Kidney (tissue), 14 donors: ENCODE measurements around the gene RAB36. TPM values are rescaled to one million over a fixed set of nuclear protein-coding genes. Genes with fewer than 3 reads are reported as not detected.

Source experiments
- DNase-seq, 5 donors: peaks; one replicate each; pipeline ENCODE4 v3.0.0-alpha.2; 2013 to 2020
- FAIRE-seq: peaks from 2 replicates; lab custom pipeline; 2012; peaks lifted over from hg19 to GRCh38; lab: Jason Lieb, UNC
- H3K27ac ChIP-seq, 2 donors: one replicate each; pipeline ENCODE4 v1.7.0; 2013; ENCODE audit warnings: low read depth in 2 of 2, low read length in 2 of 2, inconsistent platforms in 1 of 2
- H3K27me3 ChIP-seq: one replicate; pipeline ENCODE4 v1.7.1; 2013; ENCODE audit warnings: low read length, inconsistent platforms; ENCODE audit not compliant: control insufficient read depth, insufficient read depth
- H3K36me3 ChIP-seq, 3 donors: one replicate each; pipeline versions ENCODE4 v1.7.0 to v1.7.1; 2013; ENCODE audit warnings: low read length in 3 of 3, control low read depth in 1 of 3, inconsistent platforms in 1 of 3; ENCODE audit not compliant: insufficient read depth in 3 of 3, control insufficient read depth in 2 of 3
- H3K4me1 ChIP-seq, 3 donors: one replicate each; pipeline versions ENCODE4 v1.7.0 to v1.7.1; 2013; ENCODE audit warnings: low read length in 3 of 3, inconsistent platforms in 1 of 3, low read depth in 1 of 3; ENCODE audit not compliant: control insufficient read depth in 2 of 3, insufficient read depth in 2 of 3
- H3K4me3 ChIP-seq, 3 donors: one replicate each; pipeline versions ENCODE4 v1.7.0 to v1.8.1; 2013; ENCODE audit warnings: low read length in 3 of 3, control low read depth in 1 of 3, inconsistent platforms in 1 of 3
- H3K9ac ChIP-seq, 3 donors: one replicate each; pipeline versions ENCODE4 v1.7.0 to v1.7.1; 2013; ENCODE audit warnings: low read length in 3 of 3, control low read depth in 1 of 3, inconsistent platforms in 1 of 3
- H3K9me3 ChIP-seq, 3 donors: one replicate each; pipeline versions ENCODE4 v1.7.0 to v1.7.1; 2013; ENCODE audit warnings: low read length in 3 of 3, control low read depth in 1 of 3, inconsistent platforms in 1 of 3; ENCODE audit not compliant: control insufficient read depth in 2 of 3, insufficient read depth in 1 of 3
- CTCF ChIP-seq: IDR thresholded peaks from 3 replicates; pipeline ENCODE4 v1.5.1; 2012; ENCODE audit warnings: mild to moderate bottlenecking, moderate library complexity, borderline replicate concordance; ENCODE audit not compliant: insufficient read depth; ENCODE audit errors: extremely low read depth
- intact Hi-C: fragments of 100-400 bp; cut with DNase I; formaldehyde crosslinking; loops from one replicate; pipeline ENCODE4 v1.11.1; 2022
- polyA plus RNA-seq: library from polyadenylated mRNA; stranded (reverse); fragments of 350-450 nt; fragmentation: Illumina TruSeq; extraction: RNeasy Lipid Tissue Mini Kit (QIAGEN cat#74804); gene quantifications from one replicate; pipeline ENCODE4 v1.2.3, GENCODE V29; 2014; ENCODE audit warnings: low read depth, low replicate concordance; ENCODE audit not compliant: insufficient read depth
- total RNA-seq: library from RNA; stranded (reverse); fragmentation: NEBNext Ultra II Directional; extraction: Animal tissue kit (Norgen Biotek cat#: 25700); gene quantifications from one replicate; pipeline ENCODE4 v1.2.1, GENCODE V29; 2021
- donor health status: control.
- donor health status: control.
- donor health status: control.
- donor health status: control.
- donor health status: control.
- donor health status: DM: yes; HTN: yes; CAD: no.
- donor health status: Normal renal cell carcinoma (clear cell type).

The RAB36 gene
- total and polyA plus RNA-seq, 2 donors from 2014 or later = 9.7 to 30.5 TPM

GRCh38 chr22:23180301-23180892 is 35.1 kb downstream of the RAB36 start, which contains the start of gene BCR:
TSS of gene BCR (plus strand) at chr22:23180509. CDS start at chr22:23180961, 452 bp downstream.
- peak within 1 kb of the TSS; percentile 56 to 84 (median 82) for H3K4me3 ChIP-seq
- TF ChIP-seq CTCF = no peak
- no peak for FAIRE-seq
- intact Hi-C loops = no loop called here
- H3K27ac ChIP-seq = peak within 1 kb of the TSS; percentile 78 to 87
- H3K27me3 ChIP-seq = no peaks in the 10 kb centered on the region
- peak; percentile 61 to 90 (median 82) for DNase-seq
- peaks cover 0 to 37% (median 28%) of the 10 kb centered on the region in 3 donors for H3K4me1 ChIP-seq
- no peaks in the 10 kb centered on the region for H3K9me3 ChIP-seq
- H3K36me3 ChIP-seq = no peaks in the 10 kb centered on the region
- peak within 1 kb of the TSS in 2 of 3 donors; percentile 51 to 89 for H3K9ac ChIP-seq

- FAIRE-seq (no peak), DNase-seq (peak in 2 of 5 donors; percentile 67 to 82)
- H3K36me3 ChIP-seq = no peaks in the 10 kb centered on the region
- H3K4me3 ChIP-seq = peak overlapping the region; percentile 56 to 84 (median 82)
- H3K27me3 ChIP-seq = no peaks in the 10 kb centered on the region
- H3K9ac ChIP-seq = peak overlapping the region in 2 of 3 donors; percentile 3 to 86
- no peak for TF ChIP-seq CTCF
- H3K27ac ChIP-seq = peak overlapping the region; percentile 78 to 87
- intact Hi-C loops = no loop called here
- H3K4me1 ChIP-seq = peaks cover 0 to 37% (median 31%) of the 10 kb centered on the region in 3 donors
- H3K9me3 ChIP-seq = no peaks in the 10 kb centered on the region
Measured at GRCh38 chr22:23180893-23181720, 35.8 kb downstream of the RAB36 start.

- peak overlapping the region; percentile 72 to 84 (median 82) for H3K4me3 ChIP-seq
- peak overlapping the region; percentile 3 to 86 (median 50) for H3K9ac ChIP-seq
Measured at GRCh38 chr22:23181721-23182308, 36.5 kb downstream of the RAB36 start.

More at GRCh38 chr22:23181721-23182308, 36.5 kb downstream of the RAB36 start:
- no peak for TF ChIP-seq CTCF
- FAIRE-seq (no peak), DNase-seq (peak in 1 of 5 donors; percentile 67)
- Histone ChIP-seq H3K27ac (peak overlapping the region; percentile 78 to 87), H3K36me3 (peaks cover 0 to 4% (median 0%) of the 10 kb centered on the region in 3 donors), H3K9me3 (no peaks in the 10 kb centered on the region), H3K27me3 (no peaks in the 10 kb centered on the region), H3K4me1 (peaks cover 0 to 39% (median 35%) of the 10 kb centered on the region in 3 donors)
- intact Hi-C loops = no loop called here
